KBM-7 (cell line): ENCODE data around the gene MRPL21.

Experiments
- DNase-seq: peaks from one replicate; pipeline ENCODE4 v3.0.0-alpha.2; 2015
- in situ Hi-C: fragments of 300-500 bp; cut with MboI; formaldehyde crosslinking; loops from 2 replicates; pipeline ENCODE4 v1.14.3; 2020; ENCODE audit warnings: low sequenced_read_pairs, low pct_unique_long_range_greater_than_20kb, mixed read lengths

MRPL21 gene

GRCh38 chr11:68903288-68904247, at the start of gene MRPL21, which contains the start of gene IGHMBP2:
Gene MRPL21 (minus strand): TSS chr11:68903832. CDS start chr11:68903810, 22 bp downstream.
Gene IGHMBP2 (plus strand): TSS chr11:68903891. CDS start chr11:68903953, 62 bp downstream.
- in situ Hi-C loops, result no loop called here
- peak; percentile 81 for DNase-seq

- no peak for DNase-seq
- in situ Hi-C loops, result no loop called here
Measured at GRCh38 chr11:68950762-68951161, 47.1 kb upstream of the MRPL21 start.

GRCh38 chr11:68950270-68950669, 46.6 kb upstream of the MRPL21 start:
- in situ Hi-C loops, result no loop called here
- DNase-seq, result peak; percentile 27

- no peak for DNase-seq
- in situ Hi-C loops, result no loop called here
Measured at GRCh38 chr11:68948935-68949334, 45.3 kb upstream of the MRPL21 start.

GRCh38 chr11:68948496-68948895, 44.9 kb upstream of the MRPL21 start:
- in situ Hi-C loops, result no loop called here
- no peak for DNase-seq

GRCh38 chr11:68947151-68947550, 43.5 kb upstream of the MRPL21 start:
- no peak for DNase-seq
- in situ Hi-C loops, result no loop called here

GRCh38 chr11:68946416-68947090, 42.9 kb upstream of the MRPL21 start:
- in situ Hi-C loops, result no loop called here
- DNase-seq, result no peak

- peak; percentile 43 for DNase-seq
- in situ Hi-C loops, result no loop called here
Measured at GRCh38 chr11:68942751-68943271, 39.2 kb upstream of the MRPL21 start.

- DNase-seq, result no peak
- in situ Hi-C loops, result no loop called here
Measured at GRCh38 chr11:68942095-68942620, 38.5 kb upstream of the MRPL21 start.

- in situ Hi-C loops, result no loop called here
- no peak for DNase-seq
Measured at GRCh38 chr11:68941324-68942094, 37.9 kb upstream of the MRPL21 start.

- DNase-seq, result no peak
- in situ Hi-C loops, result no loop called here
Measured at GRCh38 chr11:68940651-68941323, 37.2 kb upstream of the MRPL21 start.

- DNase-seq, result no peak
- in situ Hi-C loops, result no loop called here
Measured at GRCh38 chr11:68939583-68940555, 36.2 kb upstream of the MRPL21 start.

GRCh38 chr11:68938816-68939582, 35.4 kb upstream of the MRPL21 start:
- in situ Hi-C loops, result no loop called here
- no peak for DNase-seq

GRCh38 chr11:68938088-68938487, 34.5 kb upstream of the MRPL21 start:
- DNase-seq, result no peak
- in situ Hi-C loops, result no loop called here

- in situ Hi-C loops, result no loop called here
- DNase-seq, result no peak
Measured at GRCh38 chr11:68936676-68937620, 33.3 kb upstream of the MRPL21 start.

GRCh38 chr11:68936358-68936636, 32.7 kb upstream of the MRPL21 start:
- in situ Hi-C loops, result no loop called here
- DNase-seq, result no peak
